Lung (tissue), 12 donors: ENCODE results near the gene HPN. TPM values are rescaled to one million over a fixed set of nuclear protein-coding genes. Genes with fewer than 3 reads are reported as not detected.

ENCODE experiments used
- ATAC-seq: fragments of 200-7000 bp; cut with Tn5 transposase; one replicate; pipeline ENCODE4 v1.9.1; 2020; ENCODE audit warnings: moderate number of reproducible peaks; ENCODE audit not compliant: insufficient read depth, low FRiP score
- DNase-seq, 3 donors: peaks; one replicate each; pipeline ENCODE4 v3.0.0-alpha.2; 2013 to 2017
- H3K27ac ChIP-seq, 2 donors: one replicate each; pipeline ENCODE4 v1.5.1; 2013; ENCODE audit warnings: mild to moderate bottlenecking in 2 of 2, moderate library complexity in 2 of 2, control low read depth in 1 of 2, inconsistent platforms in 1 of 2, low read depth in 1 of 2, low read length in 1 of 2
- H3K27me3 ChIP-seq, 3 donors: one replicate each; pipeline ENCODE4 v1.5.1; 2013; ENCODE audit warnings: low read length in 2 of 3; ENCODE audit not compliant: control insufficient read depth in 3 of 3, insufficient read depth in 3 of 3
- H3K36me3 ChIP-seq, 4 donors: one replicate each; pipeline ENCODE4 v1.5.1; 2013; ENCODE audit warnings: low read length in 4 of 4, mild to moderate bottlenecking in 1 of 4, moderate library complexity in 1 of 4; ENCODE audit not compliant: control insufficient read depth in 4 of 4, insufficient read depth in 4 of 4
- H3K4me1 ChIP-seq, 5 donors: one replicate each; pipeline ENCODE4 v1.5.1; 2013; ENCODE audit warnings: low read length in 5 of 5, mild to moderate bottlenecking in 2 of 5, moderate library complexity in 1 of 5; ENCODE audit not compliant: control insufficient read depth in 5 of 5, insufficient read depth in 5 of 5
- H3K4me3 ChIP-seq: one replicate; pipeline ENCODE4 v1.5.1; 2013; ENCODE audit warnings: mild to moderate bottlenecking, control low read depth, moderate library complexity
- H3K9ac ChIP-seq, 2 donors: one replicate each; pipeline ENCODE4 v1.5.1; 2013; ENCODE audit warnings: low read length in 2 of 2, control low read depth in 1 of 2; ENCODE audit not compliant: insufficient read depth in 1 of 2
- H3K9me3 ChIP-seq, 4 donors: one replicate each; pipeline ENCODE4 v1.5.1; 2013; ENCODE audit warnings: low read length in 3 of 4, mild to moderate bottlenecking in 1 of 4, moderate library complexity in 1 of 4; ENCODE audit not compliant: control insufficient read depth in 4 of 4, insufficient read depth in 3 of 4
- WGBS, 2 donors: extraction: QIAGEN DNeasy Blood & Tissue Kit; methylation state at CpG; one replicate each; pipeline ENCODE4 v1.1.7; 2013; 5-methylcytosine and 5-hydroxymethylcytosine counted together
- polyA plus RNA-seq, 2 donors: library from polyadenylated mRNA; stranded (reverse); fragments of 200-250 nt; gene quantifications; one replicate each; pipeline ENCODE4 v1.2.1, GENCODE V29; 2013
- total RNA-seq, 2 donors: library from RNA; depleted of rRNA in 1 of 2; stranded (reverse); fragments of >200 nt in 1 of 2; gene quantifications; one replicate each; pipeline ENCODE4 v1.2.1, GENCODE V29; 2014 to 2021
- TF ChIP-seq, protein P1 (sequence below): IDR thresholded peaks from 2 replicates; pipeline ENCODE4 v1.5.1; 2012; ENCODE audit warnings: mild to moderate bottlenecking; ENCODE audit errors: control extremely low read depth, extremely low read depth
- donor health status: control.
- donor health status: control.
- donor health status: Bipolar disorder and iron deficiency.
- donor health status: healthy.
- donor health status: DM: yes; HTN: yes; CAD: no.

The HPN gene
- total and polyA plus RNA-seq, 4 donors: 15.4 to 41.4 (median 26.8) TPM

GRCh38 chr19:35106291-35106583 lies 64.7 kb downstream of the HPN start:
- DNase-seq (no peak), ATAC-seq (no peak)
- H3K36me3 ChIP-seq: no peaks in the 10 kb centered on the region
- TF ChIP-seq, protein P1, sequence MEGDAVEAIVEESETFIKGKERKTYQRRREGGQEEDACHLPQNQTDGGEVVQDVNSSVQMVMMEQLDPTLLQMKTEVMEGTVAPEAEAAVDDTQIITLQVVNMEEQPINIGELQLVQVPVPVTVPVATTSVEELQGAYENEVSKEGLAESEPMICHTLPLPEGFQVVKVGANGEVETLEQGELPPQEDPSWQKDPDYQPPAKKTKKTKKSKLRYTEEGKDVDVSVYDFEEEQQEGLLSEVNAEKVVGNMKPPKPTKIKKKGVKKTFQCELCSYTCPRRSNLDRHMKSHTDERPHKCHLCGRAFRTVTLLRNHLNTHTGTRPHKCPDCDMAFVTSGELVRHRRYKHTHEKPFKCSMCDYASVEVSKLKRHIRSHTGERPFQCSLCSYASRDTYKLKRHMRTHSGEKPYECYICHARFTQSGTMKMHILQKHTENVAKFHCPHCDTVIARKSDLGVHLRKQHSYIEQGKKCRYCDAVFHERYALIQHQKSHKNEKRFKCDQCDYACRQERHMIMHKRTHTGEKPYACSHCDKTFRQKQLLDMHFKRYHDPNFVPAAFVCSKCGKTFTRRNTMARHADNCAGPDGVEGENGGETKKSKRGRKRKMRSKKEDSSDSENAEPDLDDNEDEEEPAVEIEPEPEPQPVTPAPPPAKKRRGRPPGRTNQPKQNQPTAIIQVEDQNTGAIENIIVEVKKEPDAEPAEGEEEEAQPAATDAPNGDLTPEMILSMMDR: no peak
- no peak overlapping the region for H3K4me3 ChIP-seq
- no peak overlapping the region for H3K27ac ChIP-seq
- 89 to 95% methylated on average over 9 of the region's 9 CpGs for WGBS, 2 donors
- H3K4me1 ChIP-seq: peaks cover 0 to 4% (median 0%) of the 10 kb centered on the region in 5 donors
- H3K9ac ChIP-seq: no peak overlapping the region
- no peaks in the 10 kb centered on the region for H3K27me3 ChIP-seq
- H3K9me3 ChIP-seq: no peaks in the 10 kb centered on the region

- ATAC-seq: no peak
- WGBS, 2 donors: 47 to 49% methylated on average over 2 of the region's 2 CpGs
- no peak overlapping the region for H3K9ac ChIP-seq
- no peaks in the 10 kb centered on the region for H3K9me3 ChIP-seq
- DNase-seq: no peak
- no peaks in the 10 kb centered on the region for H3K36me3 ChIP-seq
- peaks cover 0 to 4% (median 0%) of the 10 kb centered on the region in 5 donors for H3K4me1 ChIP-seq
- H3K4me3 ChIP-seq: no peak overlapping the region
- H3K27ac ChIP-seq: no peak overlapping the region
- no peaks in the 10 kb centered on the region for H3K27me3 ChIP-seq
- TF ChIP-seq, protein P1: no peak
These were observed 65.5 kb downstream of the HPN start for GRCh38 chr19:35106898-35107541.

DNA sequence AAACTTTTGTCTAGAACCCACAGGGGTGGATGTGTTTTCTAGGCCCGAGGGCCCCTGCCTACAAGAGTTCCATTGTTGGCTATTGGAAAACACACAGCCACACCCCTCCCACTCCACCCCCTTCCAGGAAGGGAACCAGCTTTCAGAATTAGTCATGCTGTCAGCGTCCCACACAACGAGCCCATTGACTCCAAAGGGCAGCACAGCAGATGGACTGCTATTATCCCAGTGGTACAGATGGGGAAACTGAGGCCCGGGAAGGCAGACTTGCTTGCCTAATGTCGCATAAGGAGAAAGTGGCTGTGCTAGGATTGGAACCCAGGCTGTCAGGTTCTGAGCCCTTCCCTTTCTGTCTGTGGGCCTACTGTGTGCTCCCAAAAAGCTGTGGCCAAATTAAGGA lies 66.0 kb downstream of the HPN start:
- no peak overlapping the region for H3K4me3 ChIP-seq
- H3K4me1 ChIP-seq: peaks cover 0 to 4% (median 0%) of the 10 kb centered on the region in 5 donors
- ATAC-seq (no peak), DNase-seq (no peak)
- TF ChIP-seq, protein P1: no peak
- WGBS, 2 donors: 34% methylated on average over 5 of the region's 5 CpGs
- H3K27ac ChIP-seq: no peak overlapping the region
- no peaks in the 10 kb centered on the region for H3K9me3 ChIP-seq
- H3K36me3 ChIP-seq: no peaks in the 10 kb centered on the region
- no peaks in the 10 kb centered on the region for H3K27me3 ChIP-seq
- no peak overlapping the region for H3K9ac ChIP-seq

DNA sequence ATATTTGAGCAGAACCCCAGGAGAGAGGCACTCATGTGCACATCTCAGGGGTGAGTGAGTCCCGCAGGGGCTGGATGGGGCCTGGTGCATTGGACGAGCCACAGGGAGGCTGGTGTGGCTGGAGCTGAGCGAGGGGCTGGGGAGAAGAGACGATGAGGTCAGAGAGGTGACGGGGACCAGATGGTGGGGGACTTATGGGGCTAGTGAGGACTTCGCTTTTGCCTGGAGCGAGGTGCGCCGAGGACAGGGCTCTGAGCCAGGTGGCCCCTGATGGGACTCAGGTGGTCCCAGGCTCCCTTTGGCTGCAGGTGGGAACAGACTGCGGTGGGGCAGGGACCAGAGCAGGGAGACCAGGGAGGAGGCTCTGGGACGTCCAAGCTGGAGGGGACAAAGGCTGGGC lies 67.2 kb downstream of the HPN start:
- H3K27ac ChIP-seq: no peak overlapping the region
- peaks cover 0 to 4% (median 0%) of the 10 kb centered on the region in 5 donors for H3K4me1 ChIP-seq
- no peaks in the 10 kb centered on the region for H3K27me3 ChIP-seq
- H3K4me3 ChIP-seq: no peak overlapping the region
- H3K36me3 ChIP-seq: no peaks in the 10 kb centered on the region
- DNase-seq: no peak
- no peak for ATAC-seq
- TF ChIP-seq, protein P1: no peak
- H3K9me3 ChIP-seq: no peaks in the 10 kb centered on the region
- H3K9ac ChIP-seq: no peak overlapping the region
- 88 to 91% methylated on average over 11 of the region's 11 CpGs for WGBS, 2 donors
